Mesendoderm (in vitro differentiated cells): ENCODE data around the gene CENPP.

Experiments
- DNase-seq: peaks from one replicate; pipeline ENCODE4 v3.0.0; 2013
- H2AK5ac ChIP-seq: 2 replicates; pipeline ENCODE4 v1.6.1; 2013; ENCODE audit warnings: low read length, inconsistent platforms
- H2BK120ac ChIP-seq: 2 replicates; pipeline ENCODE4 v1.6.1; 2013; ENCODE audit warnings: low read depth, mild to moderate bottlenecking, low read length, moderate library complexity, mixed read lengths
- H2BK15ac ChIP-seq: replicated peaks from 2 replicates; pipeline ENCODE4 v1.6.1; 2013; ENCODE audit warnings: low read depth, mild to moderate bottlenecking, moderate library complexity
- H2BK5ac ChIP-seq: 2 replicates; pipeline ENCODE4 v1.6.1; 2013; ENCODE audit warnings: low read length, inconsistent platforms
- H3K18ac ChIP-seq: 2 replicates; pipeline ENCODE4 v1.6.1; 2013; ENCODE audit warnings: mild to moderate bottlenecking, low read length, mixed read lengths
- H3K23ac ChIP-seq: one replicate; pipeline ENCODE4 v1.6.1; 2013; ENCODE audit warnings: low read length
- H3K27ac ChIP-seq: 2 replicates; pipeline ENCODE4 v1.5.1; 2013; ENCODE audit warnings: low read depth, mild to moderate bottlenecking, inconsistent platforms, low read length, moderate library complexity
- H3K27me3 ChIP-seq: 2 replicates; pipeline ENCODE4 v1.6.1; 2013; ENCODE audit warnings: low read length, control low read depth, mild to moderate bottlenecking, inconsistent platforms; ENCODE audit not compliant: insufficient read depth, poor library complexity
- H3K36me3 ChIP-seq: 2 replicates; pipeline ENCODE4 v1.6.1; 2013; ENCODE audit warnings: low read length, inconsistent platforms; ENCODE audit not compliant: control insufficient read depth, insufficient read depth
- H3K4ac ChIP-seq: one replicate; pipeline ENCODE4 v1.6.1; 2013; ENCODE audit warnings: low read depth, mild to moderate bottlenecking, low read length, moderate library complexity
- H3K4me1 ChIP-seq: 2 replicates; pipeline ENCODE4 v1.6.1; 2013; ENCODE audit warnings: low read depth, low read length, inconsistent platforms; ENCODE audit not compliant: control insufficient read depth
- H3K4me2 ChIP-seq: 2 replicates; pipeline ENCODE4 v1.6.1; 2013; ENCODE audit warnings: low read length
- H3K4me3 ChIP-seq: 2 replicates; pipeline ENCODE4 v1.5.1; 2013; ENCODE audit warnings: mild to moderate bottlenecking, low read length
- H3K56ac ChIP-seq: one replicate; pipeline ENCODE4 v1.6.1; 2013; ENCODE audit warnings: low read length
- H3K79me1 ChIP-seq: 2 replicates; pipeline ENCODE4 v1.6.1; 2013; ENCODE audit warnings: low read length, inconsistent platforms
- H3K79me2 ChIP-seq: 2 replicates; pipeline ENCODE4 v1.6.1; 2013; ENCODE audit warnings: mild to moderate bottlenecking, low read length; ENCODE audit not compliant: control insufficient read depth, insufficient read depth
- H3K9ac ChIP-seq: 2 replicates; pipeline ENCODE4 v1.6.1; 2013; ENCODE audit warnings: low read length, inconsistent platforms
- H4K5ac ChIP-seq: one replicate; pipeline ENCODE4 v1.6.1; 2013; ENCODE audit warnings: low read length
- H4K8ac ChIP-seq: one replicate; pipeline ENCODE4 v1.6.1; 2013; ENCODE audit warnings: low read depth, mild to moderate bottlenecking, control low read depth, low read length, moderate library complexity
- WGBS: extraction: QIAGEN DNeasy Blood & Tissue Kit; methylation state at CpG from one replicate; pipeline ENCODE4 v1.1.7; 2013; ENCODE audit warnings: low lambda C conversion rate, missing lambda C conversion rate; ENCODE audit not compliant: insufficient coverage; ENCODE audit errors: extremely low coverage; 5-methylcytosine and 5-hydroxymethylcytosine counted together

CENPP gene

DNA sequence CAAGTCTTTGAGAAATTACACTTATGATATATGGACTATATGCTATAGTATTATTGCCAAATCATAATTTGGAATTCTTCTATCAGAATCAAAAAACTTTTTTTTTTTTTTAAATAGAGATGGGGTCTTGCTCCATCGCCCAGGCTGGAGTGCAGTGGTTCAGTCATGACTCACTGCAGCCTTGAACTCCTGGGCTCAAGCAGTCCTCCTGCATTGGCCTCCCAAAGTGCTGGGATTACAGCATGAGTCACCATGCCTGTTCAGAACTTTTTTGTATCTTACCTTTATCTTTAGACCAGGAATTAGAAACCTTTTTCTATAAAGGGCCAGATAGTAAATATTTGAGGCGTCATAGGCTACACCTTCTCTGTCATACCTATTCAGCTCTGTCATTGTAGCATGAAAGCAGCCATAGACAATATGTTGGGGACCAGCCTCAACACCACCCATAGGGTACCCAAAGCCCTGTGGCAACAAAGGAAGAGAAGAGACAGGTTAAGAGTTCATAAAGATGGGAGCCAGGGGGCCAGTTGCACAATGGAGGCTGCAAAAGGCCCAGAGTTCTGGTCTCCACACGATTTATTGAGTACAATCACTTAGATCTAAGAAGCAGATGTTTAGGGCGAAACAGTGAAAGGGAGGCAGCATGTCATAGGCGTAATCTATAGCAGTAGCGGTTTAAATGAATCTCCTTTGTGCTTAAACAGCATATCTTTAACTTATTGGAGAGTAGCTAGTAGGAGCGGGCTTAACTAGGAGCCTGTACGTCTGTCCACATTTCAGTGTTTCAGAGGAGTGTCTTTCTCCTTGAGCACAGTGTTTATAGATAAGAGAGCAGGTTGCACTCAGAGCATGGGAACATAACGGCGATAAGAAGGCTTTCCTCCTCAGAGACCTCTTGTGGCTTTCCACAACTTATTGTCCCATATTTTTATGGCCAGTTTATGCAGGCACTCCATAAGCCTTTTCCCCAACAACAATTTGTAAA lies 197.5 kb downstream of the CENPP start:
- no peak overlapping the region for H2BK15ac ChIP-seq
- H3K27me3 ChIP-seq, result no peaks in the 10 kb centered on the region
- H3K79me2 ChIP-seq, result no peaks in the 10 kb centered on the region
- no peak overlapping the region for H2BK120ac ChIP-seq
- H3K36me3 ChIP-seq, result no peaks in the 10 kb centered on the region
- no peak overlapping the region for H2BK5ac ChIP-seq
- no peak overlapping the region for H3K23ac ChIP-seq
- no peak overlapping the region for H3K4me3 ChIP-seq
- H3K4me2 ChIP-seq, result no peak overlapping the region
- H3K18ac ChIP-seq, result no peak overlapping the region
- no peak overlapping the region for H3K27ac ChIP-seq
- H2AK5ac ChIP-seq, result no peak overlapping the region
- H3K9ac ChIP-seq, result no peak overlapping the region
- H3K56ac ChIP-seq, result no peak overlapping the region
- H3K4me1 ChIP-seq, result no peaks in the 10 kb centered on the region
- no peak for DNase-seq
- no CpG with 5 or more reads among the region's 10 CpGs for WGBS
- no peak overlapping the region for H3K4ac ChIP-seq
- H4K5ac ChIP-seq, result no peak overlapping the region
- no peak overlapping the region for H4K8ac ChIP-seq
- no peaks in the 10 kb centered on the region for H3K79me1 ChIP-seq

- Histone ChIP-seq H4K8ac (no peak overlapping the region), H3K4me1 (no peaks in the 10 kb centered on the region), H3K23ac (no peak overlapping the region), H3K36me3 (no peaks in the 10 kb centered on the region), H3K56ac (no peak overlapping the region), H3K79me2 (no peaks in the 10 kb centered on the region), H2BK15ac (no peak overlapping the region), H3K27me3 (no peaks in the 10 kb centered on the region), H3K9ac (no peak overlapping the region), H3K79me1 (no peaks in the 10 kb centered on the region), H4K5ac (no peak overlapping the region), H2BK5ac (no peak overlapping the region), H3K18ac (no peak overlapping the region), H3K27ac (no peak overlapping the region), H3K4ac (no peak overlapping the region), H2BK120ac (no peak overlapping the region), H2AK5ac (no peak overlapping the region), H3K4me3 (no peak overlapping the region), H3K4me2 (no peak overlapping the region)
- no CpG with 5 or more reads among the region's 1 CpG for WGBS
- peak; percentile 14 for DNase-seq
Measured at GRCh38 chr9:92524881-92525280, 199.1 kb downstream of the CENPP start.

DNA sequence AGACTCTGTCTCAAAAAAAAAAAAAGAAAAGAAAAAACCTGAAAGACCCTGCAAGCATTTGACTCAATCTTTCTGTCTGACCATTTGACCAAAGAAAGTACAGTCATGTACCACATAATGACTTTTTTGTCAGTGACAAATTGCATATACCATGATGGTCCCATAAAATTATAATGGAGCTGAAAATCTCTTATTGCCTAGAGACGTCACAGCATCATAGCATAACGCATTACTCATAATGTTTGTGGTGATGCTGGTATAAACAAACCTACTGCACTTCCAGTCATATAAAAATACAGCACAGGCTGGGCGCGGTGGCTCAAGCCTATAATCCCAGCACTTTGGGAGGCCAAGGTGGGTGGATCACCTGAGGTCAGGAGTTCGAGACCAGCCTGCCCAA lies 199.6 kb downstream of the CENPP start:
- Histone ChIP-seq H3K4ac (no peak overlapping the region), H3K79me1 (no peaks in the 10 kb centered on the region), H3K27ac (no peak overlapping the region), H2BK120ac (no peak overlapping the region), H3K56ac (no peak overlapping the region), H2BK15ac (no peak overlapping the region), H2BK5ac (no peak overlapping the region), H3K4me2 (no peak overlapping the region), H4K5ac (no peak overlapping the region), H2AK5ac (no peak overlapping the region), H3K9ac (no peak overlapping the region), H3K18ac (no peak overlapping the region), H4K8ac (no peak overlapping the region), H3K4me3 (no peak overlapping the region), H3K23ac (no peak overlapping the region), H3K36me3 (no peaks in the 10 kb centered on the region), H3K4me1 (no peaks in the 10 kb centered on the region), H3K79me2 (no peaks in the 10 kb centered on the region), H3K27me3 (no peaks in the 10 kb centered on the region)
- no peak for DNase-seq
- WGBS, result no CpG with 5 or more reads among the region's 5 CpGs

DNA sequence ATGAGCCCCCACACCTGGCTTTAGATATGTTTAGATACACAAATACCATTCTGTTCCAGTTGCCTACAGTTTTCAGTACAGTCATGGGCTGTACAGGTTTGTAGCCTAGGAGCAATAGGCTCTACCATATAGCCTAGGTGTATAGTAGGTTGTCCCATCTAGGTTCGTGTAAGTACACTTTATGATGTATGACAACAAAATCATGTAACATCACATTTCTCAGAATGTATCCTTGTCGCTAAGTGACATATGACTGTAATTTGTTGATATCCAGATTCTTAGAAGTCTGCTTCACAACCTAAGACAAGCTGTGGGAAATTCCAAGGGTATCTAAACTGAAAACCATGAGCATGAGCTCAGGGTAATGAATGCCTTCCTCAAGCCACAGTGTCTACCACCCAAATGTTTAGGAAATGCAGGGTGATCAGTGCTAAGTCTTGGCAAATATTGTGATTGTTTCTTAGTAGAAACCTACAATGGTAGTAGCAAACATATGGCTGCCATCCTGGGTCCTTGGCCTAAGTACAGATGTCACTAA lies 201.6 kb downstream of the CENPP start:
- no CpG with 5 or more reads among the region's 2 CpGs for WGBS
- H3K27me3 ChIP-seq, result no peaks in the 10 kb centered on the region
- no peak overlapping the region for H4K5ac ChIP-seq

DNA sequence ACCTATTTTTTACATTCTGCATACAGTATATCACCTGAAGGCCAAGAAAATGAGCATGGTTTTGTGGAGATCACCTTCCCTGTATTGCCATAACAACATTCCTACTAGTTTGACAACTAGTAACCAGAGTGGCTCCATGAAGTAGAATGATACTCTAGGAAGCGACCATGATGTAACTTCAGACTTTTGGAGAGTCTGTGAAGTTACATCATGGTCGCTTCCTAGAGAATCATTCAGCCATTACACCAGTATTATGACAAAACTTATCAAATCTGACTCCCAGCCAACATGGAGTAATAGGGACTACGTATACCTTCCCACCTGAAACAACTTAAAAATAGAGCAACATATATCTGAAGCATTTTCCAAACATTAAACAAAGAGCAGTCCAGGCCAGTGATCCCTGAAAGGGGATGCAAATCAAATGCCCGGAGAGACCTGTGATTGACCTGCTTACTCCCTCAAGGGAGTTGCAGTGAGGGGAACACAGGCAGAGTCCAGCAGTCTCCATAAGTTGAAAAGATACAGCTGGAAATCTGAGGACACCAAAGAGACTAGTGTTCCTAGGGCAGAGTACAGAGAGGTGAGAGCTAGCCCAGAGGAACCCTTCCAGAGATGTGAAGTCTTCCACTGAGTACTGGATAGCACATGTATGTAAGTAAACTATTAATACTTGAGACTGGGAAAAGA lies 202.2 kb downstream of the CENPP start:
- no peaks in the 10 kb centered on the region for H3K27me3 ChIP-seq
- no peak overlapping the region for H2AK5ac ChIP-seq
- no peak overlapping the region for H2BK120ac ChIP-seq
- no peak for DNase-seq
- no peak overlapping the region for H2BK5ac ChIP-seq
- no peak overlapping the region for H3K9ac ChIP-seq
- no peaks in the 10 kb centered on the region for H3K4me1 ChIP-seq
- H3K4ac ChIP-seq, result no peak overlapping the region
- no peak overlapping the region for H2BK15ac ChIP-seq
- no peak overlapping the region for H4K8ac ChIP-seq
- H3K79me1 ChIP-seq, result no peaks in the 10 kb centered on the region
- no peak overlapping the region for H3K4me2 ChIP-seq
- H3K56ac ChIP-seq, result no peak overlapping the region
- no peaks in the 10 kb centered on the region for H3K36me3 ChIP-seq
- H3K79me2 ChIP-seq, result no peaks in the 10 kb centered on the region
- no peak overlapping the region for H4K5ac ChIP-seq
- no peak overlapping the region for H3K23ac ChIP-seq
- H3K18ac ChIP-seq, result no peak overlapping the region
- no CpG with 5 or more reads among the region's 4 CpGs for WGBS
- no peak overlapping the region for H3K4me3 ChIP-seq
- H3K27ac ChIP-seq, result no peak overlapping the region

More for the DNA sequence above, 201.6 kb downstream of the CENPP start:
- no peak for DNase-seq
- no peak overlapping the region for H2BK120ac ChIP-seq
- H3K79me1 ChIP-seq, result no peaks in the 10 kb centered on the region
- no peak overlapping the region for H3K9ac ChIP-seq
- no peak overlapping the region for H3K23ac ChIP-seq
- no peaks in the 10 kb centered on the region for H3K79me2 ChIP-seq
- no peak overlapping the region for H2BK15ac ChIP-seq
- no peak overlapping the region for H2AK5ac ChIP-seq
- H3K36me3 ChIP-seq, result no peaks in the 10 kb centered on the region
- no peak overlapping the region for H3K27ac ChIP-seq
- no peak overlapping the region for H3K56ac ChIP-seq
- H2BK5ac ChIP-seq, result no peak overlapping the region
- H3K4me3 ChIP-seq, result no peak overlapping the region
- no peaks in the 10 kb centered on the region for H3K4me1 ChIP-seq
- H3K4me2 ChIP-seq, result no peak overlapping the region
- no peak overlapping the region for H3K18ac ChIP-seq
- no peak overlapping the region for H4K8ac ChIP-seq
- no peak overlapping the region for H3K4ac ChIP-seq
